H9 (cell line): Measurements from ENCODE around the gene RNF215. TPM values are rescaled to one million over a fixed set of nuclear protein-coding genes. Genes with fewer than 3 reads are reported as not detected.

Source experiments
- DNase-seq: peaks from one replicate; pipeline ENCODE4 v3.0.0-alpha.2; 2017
- H2AFZ ChIP-seq: one replicate; pipeline ENCODE4 v1.6.1; 2013; ENCODE audit warnings: mild to moderate bottlenecking, low read length, control low read depth, moderate library complexity
- H2AK5ac ChIP-seq: 2 replicates; pipeline ENCODE4 v1.6.1; 2013; ENCODE audit warnings: low read length, control low read depth, mixed read lengths; ENCODE audit not compliant: insufficient read length
- H2BK120ac ChIP-seq: one replicate; pipeline ENCODE4 v1.6.1; 2013; ENCODE audit warnings: low read depth, mild to moderate bottlenecking, low read length, control low read depth, inconsistent platforms; ENCODE audit not compliant: poor library complexity, severe bottlenecking
- H2BK12ac ChIP-seq: 2 replicates; pipeline ENCODE4 v1.6.1; 2013; ENCODE audit warnings: low read length, control low read depth, mixed read lengths, low read depth; ENCODE audit not compliant: insufficient read length
- H2BK15ac ChIP-seq: 2 replicates; pipeline ENCODE4 v1.6.1; 2013; ENCODE audit warnings: low read depth, low read length, control low read depth
- H2BK20ac ChIP-seq: one replicate; pipeline ENCODE4 v1.6.1; 2013; ENCODE audit warnings: low read depth, mild to moderate bottlenecking, low read length, control low read depth, inconsistent platforms; ENCODE audit not compliant: poor library complexity, severe bottlenecking
- H2BK5ac ChIP-seq: 2 replicates; pipeline ENCODE4 v1.6.1; 2013; ENCODE audit warnings: low read length, control low read depth, mixed read lengths; ENCODE audit not compliant: insufficient read length
- H3K14ac ChIP-seq: 2 replicates; pipeline ENCODE4 v1.6.1; 2013; ENCODE audit warnings: low read length, control low read depth; ENCODE audit not compliant: insufficient read depth
- H3K18ac ChIP-seq: 2 replicates; pipeline ENCODE4 v1.6.1; 2013; ENCODE audit warnings: low read depth, mild to moderate bottlenecking, mixed read lengths, low read length, control low read depth; ENCODE audit not compliant: insufficient read length
- H3K23ac ChIP-seq: 2 replicates; pipeline ENCODE4 v1.6.1; 2013; ENCODE audit warnings: low read length, control low read depth, mixed read lengths, low read depth; ENCODE audit not compliant: insufficient read length
- H3K23me2 ChIP-seq: 2 replicates; pipeline ENCODE4 v1.6.1; 2013; ENCODE audit warnings: low read depth, mild to moderate bottlenecking, mixed read lengths, low read length, control low read depth; ENCODE audit not compliant: insufficient read length, poor library complexity, severe bottlenecking
- H3K27ac ChIP-seq: 2 replicates; pipeline ENCODE4 v1.5.1; 2013; ENCODE audit warnings: low read length, control low read depth, mixed read lengths, low read depth; ENCODE audit not compliant: insufficient read length
- H3K27me3 ChIP-seq: 2 replicates; pipeline ENCODE4 v1.6.1; 2013; ENCODE audit warnings: low read length, control low read depth, inconsistent platforms; ENCODE audit not compliant: insufficient read depth
- H3K4ac ChIP-seq: 2 replicates; pipeline ENCODE4 v1.6.1; 2013; ENCODE audit warnings: low read depth, mild to moderate bottlenecking, control low read depth, inconsistent platforms, low read length, moderate library complexity
- H3K4me1 ChIP-seq: 2 replicates; pipeline ENCODE4 v1.6.1; 2013; ENCODE audit warnings: low read length, control low read depth, inconsistent platforms; ENCODE audit not compliant: insufficient read depth
- H3K4me2 ChIP-seq: 2 replicates; pipeline ENCODE4 v1.6.1; 2013; ENCODE audit warnings: low read length, control low read depth, mixed read lengths; ENCODE audit not compliant: insufficient read length, insufficient read depth
- H3K56ac ChIP-seq: 2 replicates; pipeline ENCODE4 v1.6.1; 2013; ENCODE audit warnings: low read depth, mild to moderate bottlenecking, mixed read lengths, low read length, control low read depth; ENCODE audit not compliant: insufficient read length
- H3K79me1 ChIP-seq: 2 replicates; pipeline ENCODE4 v1.6.1; 2013; ENCODE audit warnings: low read depth, mild to moderate bottlenecking, moderate library complexity, low read length, control low read depth, inconsistent platforms; ENCODE audit not compliant: insufficient read depth, poor library complexity, severe bottlenecking
- H3K79me2 ChIP-seq: 2 replicates; pipeline ENCODE4 v1.6.1; 2013; ENCODE audit warnings: low read length, control low read depth, inconsistent platforms; ENCODE audit not compliant: insufficient read depth
- H3K9ac ChIP-seq: 2 replicates; pipeline ENCODE4 v1.6.1; 2013; ENCODE audit warnings: low read length, control low read depth, mixed read lengths; ENCODE audit not compliant: insufficient read length; ENCODE audit errors: extremely low read depth
- H3K9me3 ChIP-seq: one replicate; pipeline ENCODE4 v1.6.1; 2013; ENCODE audit warnings: low read depth, low read length, inconsistent platforms; ENCODE audit not compliant: control insufficient read depth
- H3T11ph ChIP-seq: one replicate; pipeline ENCODE4 v1.6.1; 2013; ENCODE audit warnings: mild to moderate bottlenecking, low read length, control low read depth, inconsistent platforms
- H4K20me1 ChIP-seq: one replicate; pipeline ENCODE4 v1.6.1; 2013; ENCODE audit not compliant: control insufficient read depth, insufficient read length, insufficient read depth
- H4K5ac ChIP-seq: 2 replicates; pipeline ENCODE4 v1.6.1; 2013; ENCODE audit warnings: low read depth, mild to moderate bottlenecking, mixed read lengths, low read length, control low read depth; ENCODE audit not compliant: insufficient read length
- H4K8ac ChIP-seq: replicated peaks from 2 replicates; pipeline ENCODE4 v1.6.1; 2013; ENCODE audit warnings: low read length, control low read depth, mixed read lengths, low read depth; ENCODE audit not compliant: insufficient read length
- H4K91ac ChIP-seq: 2 replicates; pipeline ENCODE4 v1.6.1; 2013; ENCODE audit warnings: low read depth, mild to moderate bottlenecking, moderate library complexity, mixed read lengths, low read length, control low read depth; ENCODE audit not compliant: insufficient read length
- H3K27ac Mint-ChIP-seq, 3 experiments: 2 replicates in 2 of 3; 3 replicates in 1 of 3; pipeline ENCODE4 v1.8.0; 2020 to 2021; ENCODE audit warnings: mixed read lengths in 3 of 3, mild to moderate bottlenecking in 1 of 3, moderate library complexity in 1 of 3
- H3K27me3 Mint-ChIP-seq: 2 replicates; pipeline ENCODE4 v1.8.0; 2021; ENCODE audit warnings: low read depth, mild to moderate bottlenecking, moderate library complexity, mixed read lengths
- H3K36me3 Mint-ChIP-seq, 3 experiments: 2 replicates in 2 of 3; 3 replicates in 1 of 3; pipeline ENCODE4 v1.8.0; 2020 to 2021; ENCODE audit warnings: low read depth in 3 of 3, mixed read lengths in 3 of 3; ENCODE audit not compliant: insufficient read depth in 1 of 3
- H3K4me1 Mint-ChIP-seq, 2 experiments: 2 replicates each; pipeline ENCODE4 v1.8.0; 2020; ENCODE audit warnings: mixed read lengths in 2 of 2
- H3K4me3 Mint-ChIP-seq, 2 experiments: 2 replicates in 1 of 2; 3 replicates in 1 of 2; pipeline ENCODE4 v1.8.0; 2020 to 2021; ENCODE audit warnings: mild to moderate bottlenecking in 2 of 2, mixed read lengths in 2 of 2, moderate library complexity in 1 of 2
- H3K9me3 Mint-ChIP-seq, 2 experiments: 2 replicates in 1 of 2; 3 replicates in 1 of 2; pipeline ENCODE4 v1.8.0; 2020; ENCODE audit warnings: mild to moderate bottlenecking in 2 of 2, mixed read lengths in 2 of 2, moderate library complexity in 1 of 2
- WGBS: extraction: QIAGEN DNeasy Blood & Tissue Kit; methylation state at CpG from one replicate; pipeline ENCODE4 v1.1.7; 2013; ENCODE audit warnings: missing lambda C conversion rate, low lambda C conversion rate, mixed read lengths; ENCODE audit not compliant: insufficient read length; ENCODE audit errors: extremely low coverage; 5-methylcytosine and 5-hydroxymethylcytosine counted together
- total RNA-seq: library from RNA; stranded (reverse); gene quantifications from 2 replicates; pipeline ENCODE4 v1.2.1, GENCODE V29; 2021
- TF ChIP-seq, protein P1 (sequence below): fragments of 200-600 bp; sonication (generic); conservative IDR thresholded peaks from 3 replicates; pipeline ENCODE4 v1.8.0; 2021; ENCODE audit warnings: antibody characterized with exemption, mild to moderate bottlenecking

Gene RNF215
- total RNA-seq, 1 experiment from 2014 or later, result 24.5 TPM

DNA sequence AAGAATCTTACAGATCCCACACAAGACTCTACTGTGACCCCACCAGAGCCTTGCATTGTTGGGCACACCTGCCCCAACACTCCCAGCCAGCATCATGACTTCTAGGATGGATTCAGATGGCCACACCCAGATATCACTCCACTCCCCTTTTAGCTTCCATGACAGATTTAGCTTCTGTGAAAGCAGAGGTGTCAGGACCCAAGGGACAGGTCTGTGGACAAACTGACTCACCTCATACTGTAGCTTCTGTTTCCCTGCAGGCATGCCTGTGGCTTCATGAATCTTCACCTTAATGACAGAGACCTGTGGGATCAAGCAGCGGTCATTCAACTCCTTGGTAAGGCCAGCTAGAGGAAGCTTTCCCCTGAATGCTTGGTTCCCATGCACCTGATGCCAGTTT is 52.0 kb downstream of the RNF215 start:
- no peak overlapping the region for H3K18ac ChIP-seq
- H3K4ac ChIP-seq, result no peak overlapping the region
- no peaks in the 10 kb centered on the region for H3K27me3 ChIP-seq
- H2BK5ac ChIP-seq, result no peak overlapping the region
- H4K8ac ChIP-seq, result no peak overlapping the region
- H3K27me3 Mint-ChIP-seq, result no peaks in the 10 kb centered on the region
- H3K23ac ChIP-seq, result no peak overlapping the region
- H3K9me3 Mint-ChIP-seq, result no peaks in the 10 kb centered on the region
- 0 out of 2 replicates have a peak, but pooled peaks cover 2% of the 10 kb centered on the region for H3K79me2 ChIP-seq
- H3K56ac ChIP-seq, result no peak overlapping the region
- peaks cover 57 to 93% (median 83%) of the 10 kb centered on the region in 3 experiments for H3K36me3 Mint-ChIP-seq
- no peak overlapping the region for H2BK15ac ChIP-seq
- H2AK5ac ChIP-seq, result no peak overlapping the region
- no peak overlapping the region for H3K14ac ChIP-seq
- H2BK12ac ChIP-seq, result no peak overlapping the region
- no peak overlapping the region for H4K5ac ChIP-seq
- H3K9me3 ChIP-seq, result no peaks in the 10 kb centered on the region
- TF ChIP-seq, protein P1, sequence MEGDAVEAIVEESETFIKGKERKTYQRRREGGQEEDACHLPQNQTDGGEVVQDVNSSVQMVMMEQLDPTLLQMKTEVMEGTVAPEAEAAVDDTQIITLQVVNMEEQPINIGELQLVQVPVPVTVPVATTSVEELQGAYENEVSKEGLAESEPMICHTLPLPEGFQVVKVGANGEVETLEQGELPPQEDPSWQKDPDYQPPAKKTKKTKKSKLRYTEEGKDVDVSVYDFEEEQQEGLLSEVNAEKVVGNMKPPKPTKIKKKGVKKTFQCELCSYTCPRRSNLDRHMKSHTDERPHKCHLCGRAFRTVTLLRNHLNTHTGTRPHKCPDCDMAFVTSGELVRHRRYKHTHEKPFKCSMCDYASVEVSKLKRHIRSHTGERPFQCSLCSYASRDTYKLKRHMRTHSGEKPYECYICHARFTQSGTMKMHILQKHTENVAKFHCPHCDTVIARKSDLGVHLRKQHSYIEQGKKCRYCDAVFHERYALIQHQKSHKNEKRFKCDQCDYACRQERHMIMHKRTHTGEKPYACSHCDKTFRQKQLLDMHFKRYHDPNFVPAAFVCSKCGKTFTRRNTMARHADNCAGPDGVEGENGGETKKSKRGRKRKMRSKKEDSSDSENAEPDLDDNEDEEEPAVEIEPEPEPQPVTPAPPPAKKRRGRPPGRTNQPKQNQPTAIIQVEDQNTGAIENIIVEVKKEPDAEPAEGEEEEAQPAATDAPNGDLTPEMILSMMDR, result no peak
- no peak overlapping the region for H2BK20ac ChIP-seq
- no peak overlapping the region for H2AFZ ChIP-seq
- no peaks in the 10 kb centered on the region for H3K23me2 ChIP-seq
- H3K4me2 ChIP-seq, result no peak overlapping the region
- H3K4me3 Mint-ChIP-seq, result no peak overlapping the region
- H4K91ac ChIP-seq, result no peak overlapping the region
- no CpG with 5 or more reads among the region's 1 CpG for WGBS
- H3K27ac ChIP-seq, result no peak overlapping the region
- DNase-seq, result no peak
- no peak overlapping the region for H2BK120ac ChIP-seq
- H3T11ph ChIP-seq, result no peak overlapping the region
- no peak overlapping the region for H3K9ac ChIP-seq
- H3K27ac Mint-ChIP-seq, result no peak overlapping the region
- H4K20me1 ChIP-seq, result no peaks in the 10 kb centered on the region
- H3K4me1 Mint-ChIP-seq, result no peaks in the 10 kb centered on the region
- H3K79me1 ChIP-seq, result no peaks in the 10 kb centered on the region
- no peaks in the 10 kb centered on the region for H3K4me1 ChIP-seq
